Measurements from ENCODE around the gene YEATS2.

The YEATS2 gene

GRCh38 chr3:183845608-183846288 is 148.2 kb downstream of the YEATS2 start:
- DNase-seq = no peak

- DNase-seq = no peak
Observed at GRCh38 chr3:183854318-183855035, 156.9 kb downstream of the YEATS2 start.

GRCh38 chr3:183857863-183858262 is 160.3 kb downstream of the YEATS2 start:
- DNase-seq = no peak

All from CD4-positive, alpha-beta T cell treated with Interleukin-15 for 1 hour (primary cell).